ENCODE measurements around the gene GPBAR1. TPM values are rescaled to one million over a fixed set of nuclear protein-coding genes. Genes with fewer than 3 reads are reported as not detected.
A peak's percentile ranks its signal among the peaks of the same experiment; 100 is the strongest.

GPBAR1 gene
- total and polyA plus RNA-seq, 9 of the 15 experiments (the other 6 are each of a cell fraction or from before 2014, with no cell fraction given): not detected

DNA sequence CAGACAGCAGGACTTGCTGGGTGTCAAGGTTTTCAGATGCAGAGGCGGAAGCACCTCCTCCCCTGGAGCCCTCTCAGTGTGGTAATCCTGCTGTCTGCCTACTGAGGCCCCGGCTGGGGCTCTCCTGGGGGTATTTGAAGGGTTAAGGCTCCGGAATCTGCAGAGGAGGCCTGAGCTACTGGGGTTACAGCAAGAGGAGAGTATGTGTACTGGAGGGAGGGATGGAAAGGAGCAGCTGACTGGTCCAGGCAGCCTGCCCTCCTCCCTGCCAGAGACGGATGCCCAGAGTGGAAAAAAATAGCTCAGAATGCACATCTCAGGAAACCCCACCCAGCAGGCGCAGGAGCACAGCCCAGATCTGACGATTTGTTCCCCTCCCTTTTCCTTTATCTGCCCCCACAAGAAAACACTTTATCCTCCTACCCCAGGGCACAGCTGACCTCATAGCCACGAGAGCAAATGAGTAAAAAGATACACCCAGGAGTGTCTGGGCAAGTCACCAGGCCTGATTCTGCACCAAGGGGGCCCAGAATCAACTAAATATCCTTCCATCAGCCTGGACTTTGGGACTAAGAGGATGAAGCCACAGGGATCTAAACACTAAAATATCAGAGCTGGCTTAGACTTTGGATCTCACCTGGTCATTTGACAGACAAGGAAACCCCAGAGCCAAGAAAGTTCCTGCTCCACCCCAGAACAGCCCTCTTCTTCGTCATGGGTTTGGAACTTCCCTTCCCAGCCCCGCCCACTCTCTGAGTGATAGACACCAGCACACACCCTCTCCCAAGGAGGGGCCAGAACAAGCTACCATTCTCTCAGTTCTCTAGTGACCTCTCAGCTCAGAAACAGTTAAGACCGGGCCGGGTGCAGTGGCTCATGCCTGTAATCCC, 26.0 kb downstream of the GPBAR1 start (continued):
- TF ChIP-seq POLR3A (IDR thresholded peaks at IDR 0.05; ENCODE audit: borderline replicate concordance, extremely low read depth, insufficient read depth, insufficient read length) (no peak), DMBX1 (CRISPR knock-in tag; IDR thresholded peaks at IDR 0.05; ENCODE audit: borderline replicate concordance) (no peak), TGIF2 (CRISPR knock-in tag; IDR thresholded peaks at IDR 0.05) (no peak), ZNF41 (CRISPR knock-in tag; conservative IDR thresholded peaks at IDR 0.05) (no peak), PKNOX1 (IDR thresholded peaks at IDR 0.05) (peak; percentile 97), CBX3 (IDR thresholded peaks at IDR 0.05; ENCODE audit: borderline replicate concordance in 1 of 2, low read length in 2 of 2) (no peak), ZNF175 (CRISPR knock-in tag; IDR thresholded peaks at IDR 0.05; ENCODE audit: low read depth) (no peak), FOS (IDR thresholded peaks at IDR 0.05; ENCODE audit: extremely low read depth, insufficient read length) (no peak), MTA1 (IDR thresholded peaks at IDR 0.05; ENCODE audit: borderline replicate concordance) (no peak), HEY1 (CRISPR knock-in tag; IDR thresholded peaks at IDR 0.05; ENCODE audit: borderline replicate concordance) (no peak), ZNF24 (IDR thresholded peaks at IDR 0.05) (no peak), THRA (IDR thresholded peaks at IDR 0.05) (no peak), TBP (optimal IDR thresholded peaks at IDR 0.05; ENCODE audit: low read depth, low read length) (peak; percentile 70), RCOR1 (IDR thresholded peaks at IDR 0.05; ENCODE audit: borderline replicate concordance in 1 of 2, low read depth in 2 of 2, low read length in 2 of 2) (0 out of 4 replicates have a peak, but pooled peaks of 1 of the 2 experiments have one; percentile 30), POLR2G (IDR thresholded peaks at IDR 0.05; ENCODE audit: low read depth, low read length) (peak; percentile 50; the same call in 1 of the 2 replicates), SAFB2 (IDR thresholded peaks at IDR 0.05; ENCODE audit: borderline replicate concordance, low read depth, low read length, severe bottlenecking) (no peak), SP2 (IDR thresholded peaks at IDR 0.05; ENCODE audit: extremely low read depth, low read depth, low read length, poor library complexity, severe bottlenecking) (no peak), ZFP36 (IDR thresholded peaks at IDR 0.05; ENCODE audit: low read depth, low read length, partially characterized antibody) (no peak), EGR1 (conservative IDR thresholded peaks at IDR 0.05) (peak; percentile 4; the same call in 1 of the 2 replicates), NONO (IDR thresholded peaks at IDR 0.05; ENCODE audit: low read depth in 2 of 2, low read length in 1 of 2) (no peak), ZNF280B (CRISPR knock-in tag; IDR thresholded peaks at IDR 0.05) (no peak)
- TF ChIP-seq, protein P1, sequence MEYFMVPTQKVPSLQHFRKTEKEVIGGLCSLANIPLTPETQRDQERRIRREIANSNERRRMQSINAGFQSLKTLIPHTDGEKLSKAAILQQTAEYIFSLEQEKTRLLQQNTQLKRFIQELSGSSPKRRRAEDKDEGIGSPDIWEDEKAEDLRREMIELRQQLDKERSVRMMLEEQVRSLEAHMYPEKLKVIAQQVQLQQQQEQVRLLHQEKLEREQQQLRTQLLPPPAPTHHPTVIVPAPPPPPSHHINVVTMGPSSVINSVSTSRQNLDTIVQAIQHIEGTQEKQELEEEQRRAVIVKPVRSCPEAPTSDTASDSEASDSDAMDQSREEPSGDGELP (CRISPR knock-in tag; IDR thresholded peaks at IDR 0.05; ENCODE audit: borderline replicate concordance): peak; percentile 75

All from K562 (cell line).